Activated naive CD4-positive, alpha-beta T cell (primary cell): ENCODE results near the gene IVD.

Experiments used
- DNase-seq, 4 experiments: peaks; one replicate each; lab custom pipeline; 2025; lab: John Stamatoyannopoulos, UW

IVD gene

GRCh38 chr15:40405501-40406381, at the start of gene IVD:
Gene IVD (plus strand): TSS chr15:40405795. CDS start chr15:40405828, 33 bp downstream.
- DNase-seq, result peak; percentile 66 to 81 (median 71)

GRCh38 chr15:40355976-40356585, 49.5 kb upstream of the IVD start:
- DNase-seq, result no peak

GRCh38 chr15:40357246-40357645, 48.3 kb upstream of the IVD start:
- DNase-seq, result no peak

GRCh38 chr15:40357723-40358470, 47.7 kb upstream of the IVD start, which contains the start of gene DISP2:
Gene DISP2 (plus strand): TSS chr15:40358219. CDS start chr15:40358322, 103 bp downstream.
- DNase-seq, result peak; percentile 78 to 86 (median 82)

- DNase-seq, result peak in 1 of 4 experiments; percentile 34
Measured at GRCh38 chr15:40358471-40359353, 46.9 kb upstream of the IVD start.

GRCh38 chr15:40360015-40360414, 45.6 kb upstream of the IVD start:
- DNase-seq, result no peak

- no peak for DNase-seq
Measured at GRCh38 chr15:40361640-40362039, 44.0 kb upstream of the IVD start.

- DNase-seq, result no peak
Measured at GRCh38 chr15:40363611-40364010, 42.0 kb upstream of the IVD start.

GRCh38 chr15:40364251-40364650, 41.3 kb upstream of the IVD start:
- no peak for DNase-seq

GRCh38 chr15:40365016-40365415, 40.6 kb upstream of the IVD start:
- no peak for DNase-seq

- no peak for DNase-seq
Measured at GRCh38 chr15:40365624-40366456, 39.8 kb upstream of the IVD start.

GRCh38 chr15:40366457-40367370, 38.9 kb upstream of the IVD start:
- no peak for DNase-seq

GRCh38 chr15:40367371-40367685, 38.3 kb upstream of the IVD start:
- DNase-seq, result no peak

- peak; percentile 35 to 79 (median 56) for DNase-seq
Measured at GRCh38 chr15:40367686-40368611, 37.6 kb upstream of the IVD start.

GRCh38 chr15:40368719-40369473, 36.7 kb upstream of the IVD start:
- DNase-seq, result no peak

GRCh38 chr15:40369474-40369869, 36.1 kb upstream of the IVD start:
- no peak for DNase-seq

GRCh38 chr15:40369971-40370370, 35.6 kb upstream of the IVD start:
- no peak for DNase-seq

GRCh38 chr15:40372981-40373380, 32.6 kb upstream of the IVD start:
- no peak for DNase-seq
